K562 (cell line): ENCODE data around the gene C2CD4C. TPM values are rescaled to one million over a fixed set of nuclear protein-coding genes. Genes with fewer than 3 reads are reported as not detected.

Source experiments
- HDAC6 ChIP-seq: IDR thresholded peaks from 2 replicates; pipeline ENCODE4 v1.6.1; 2012; ENCODE audit warnings: low read depth, mild to moderate bottlenecking, control low read depth, inconsistent platforms, low read length, moderate library complexity
- ZNF318 ChIP-seq, 2 experiments: fragments of 450-650 bp; IDR thresholded peaks; 2 replicates each; pipeline ENCODE4 v1.6.1; 2016; ENCODE audit warnings: mild to moderate bottlenecking in 2 of 2, borderline replicate concordance in 1 of 2, low read depth in 1 of 2, moderate library complexity in 1 of 2
- ZNF384 ChIP-seq: IDR thresholded peaks from 2 replicates; pipeline ENCODE4 v1.6.1; 2012; ENCODE audit warnings: low read depth, low read length, improper control_type of control experiment
- polyA plus RNA-seq, 8 experiments: library from polyadenylated mRNA; depleted of rRNA in 4 of 8; stranded (reverse) in 5 of 8; unstranded in 3 of 8; fragments of >200 nt; fragmentation: Nextera tagmentation in 2 of 8; fragmentation: Illumina TruSeq in 1 of 8; extraction: Ambion mirVana in 2 of 8; extraction: Trizol in 1 of 8; gene quantifications; 2 replicates each; pipeline versions ENCODE4 v1.2.1 to v1.2.3, GENCODE V29; 2011 to 2014; ENCODE audit warnings: inconsistent platforms in 1 of 8, missing spikeins in 1 of 8
- total RNA-seq, 7 experiments: library from RNA; depleted of rRNA in 6 of 7; stranded (reverse); fragments of >200 nt in 6 of 7; fragmentation: Illumina TruSeq in 2 of 7; extraction: Trizol in 2 of 7; gene quantifications; 2 replicates each; pipeline versions ENCODE4 v1.2.1 to v1.2.3, GENCODE V29; 2011 to 2021; ENCODE audit warnings: low replicate concordance in 1 of 7

The C2CD4C gene
- total and polyA plus RNA-seq, 9 of the 15 experiments (the other 6 are each of a cell fraction or from before 2014, with no cell fraction given), result 0.01 to 0.07 TPM; not detected in 7

- TF ChIP-seq ZNF318 (IDR thresholded peaks at IDR 0.05; ENCODE audit: borderline replicate concordance in 1 of 2, low read depth in 1 of 2), result no peak
- no peak for TF ChIP-seq HDAC6
- TF ChIP-seq ZNF384, result no peak
These were observed 32.9 kb downstream of the C2CD4C start (continued) for GRCh38 chr19:376111-376470.
